A549 treated with AZD2906 at 1 μM for 4 hours (cell line): ENCODE measurements around the gene MNDA. TPM values are rescaled to one million over a fixed set of nuclear protein-coding genes. Genes with fewer than 3 reads are reported as not detected.

ENCODE experiments used
- total RNA-seq: library from RNA; stranded (reverse); fragments of 200-300 nt; extraction: Qiagen RNA extraction; gene quantifications from 5 replicates; pipeline ENCODE4 v1.2.3, GENCODE V29; 2022

The MNDA gene
- not detected in 5 replicates for total RNA-seq

GRCh38 chr1:158830904-158831507 is at the start of gene MNDA:
MNDA (plus strand) TSS chr1:158831351; CDS start chr1:158842154, 10,803 bp downstream.

Other genes starting within 250 kb of the MNDA start
- gene OR10Z1, start 226.1 kb upstream of the MNDA start, total RNA-seq: not detected in 5 replicates
- not detected in 5 replicates for gene SPTA1, start 144.6 kb upstream of the MNDA start, total RNA-seq
- gene OR6K2, start 130.7 kb upstream of the MNDA start, total RNA-seq: not detected in 5 replicates
- not detected in 5 replicates for gene OR6K3, start 110.6 kb upstream of the MNDA start, total RNA-seq
- gene OR6K6, start 76.6 kb upstream of the MNDA start, total RNA-seq: not detected in 5 replicates
- gene OR6N1, start 59.2 kb upstream of the MNDA start, total RNA-seq: not detected in 5 replicates
- gene OR6N2, start 50.1 kb upstream of the MNDA start, total RNA-seq: not detected in 5 replicates
- gene PYHIN1, start 100.2 kb downstream of the MNDA start, total RNA-seq: not detected in 5 replicates
- 2.4 to 3.7 TPM (median 3.0 TPM) in 5 replicates for gene IFI16, start 178.6 kb downstream of the MNDA start, total RNA-seq
- gene AIM2, start 245.4 kb downstream of the MNDA start, total RNA-seq: not detected in 5 replicates